Measurements from ENCODE around the gene ATP8A1. TPM values are rescaled to one million over a fixed set of nuclear protein-coding genes. Genes with fewer than 3 reads are reported as not detected.

The ATP8A1 gene
- total and polyA plus RNA-seq, 4 donors = 0.65 to 15.9 (median 5.9) TPM

DNA sequence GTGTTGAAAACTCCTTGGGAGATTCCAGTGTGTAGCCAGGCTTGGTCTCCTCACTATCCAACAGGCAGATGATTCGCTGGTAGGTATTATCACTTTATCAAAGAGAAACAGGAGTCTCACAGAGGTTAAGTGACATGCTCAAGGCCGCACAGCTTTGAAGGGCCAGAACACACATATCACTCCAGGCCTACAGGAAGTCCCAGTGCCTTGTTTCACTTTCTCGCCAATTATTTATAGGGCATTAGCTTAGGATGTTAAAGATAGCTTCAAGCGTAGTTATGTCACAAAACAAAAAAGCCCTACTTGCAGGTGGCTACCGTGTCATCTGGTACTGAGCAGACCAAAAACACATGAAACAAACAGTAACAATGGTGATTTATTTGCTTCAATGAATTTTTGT is 13.2 kb downstream of the ATP8A1 start:
- no peak overlapping the region for H3K4me3 ChIP-seq (ENCODE audit: low read depth in 1 of 3, low read length in 3 of 3)
- no peak for DNase-seq (ENCODE audit: low spot score)
- TF ChIP-seq, protein P1, sequence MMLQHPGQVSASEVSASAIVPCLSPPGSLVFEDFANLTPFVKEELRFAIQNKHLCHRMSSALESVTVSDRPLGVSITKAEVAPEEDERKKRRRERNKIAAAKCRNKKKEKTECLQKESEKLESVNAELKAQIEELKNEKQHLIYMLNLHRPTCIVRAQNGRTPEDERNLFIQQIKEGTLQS (IDR thresholded peaks at IDR 0.05) = no peak
- TF ChIP-seq SP1 (IDR thresholded peaks at IDR 0.05) (no peak), TAF1 (conservative IDR thresholded peaks at IDR 0.05) (no peak), GABPA (IDR thresholded peaks at IDR 0.05 in 1 of 2, conservative IDR thresholded peaks at IDR 0.05 in 1 of 2) (no peak), HNF4G (IDR thresholded peaks at IDR 0.05) (no peak), EGR1 (IDR thresholded peaks at IDR 0.05; ENCODE audit: low read depth in 2 of 2) (no peak), RXRA (IDR thresholded peaks at IDR 0.05) (no peak), RAD21 (IDR thresholded peaks at IDR 0.05) (no peak), JUND (IDR thresholded peaks at IDR 0.05) (no peak), FOXA1 (IDR thresholded peaks at IDR 0.05) (no peak), YY1 (IDR thresholded peaks at IDR 0.05) (no peak), FOXA2 (IDR thresholded peaks at IDR 0.05) (no peak), HNF4A (conservative IDR thresholded peaks at IDR 0.05) (no peak), NR2F2 (IDR thresholded peaks at IDR 0.05) (no peak)
- TF ChIP-seq, protein P2, sequence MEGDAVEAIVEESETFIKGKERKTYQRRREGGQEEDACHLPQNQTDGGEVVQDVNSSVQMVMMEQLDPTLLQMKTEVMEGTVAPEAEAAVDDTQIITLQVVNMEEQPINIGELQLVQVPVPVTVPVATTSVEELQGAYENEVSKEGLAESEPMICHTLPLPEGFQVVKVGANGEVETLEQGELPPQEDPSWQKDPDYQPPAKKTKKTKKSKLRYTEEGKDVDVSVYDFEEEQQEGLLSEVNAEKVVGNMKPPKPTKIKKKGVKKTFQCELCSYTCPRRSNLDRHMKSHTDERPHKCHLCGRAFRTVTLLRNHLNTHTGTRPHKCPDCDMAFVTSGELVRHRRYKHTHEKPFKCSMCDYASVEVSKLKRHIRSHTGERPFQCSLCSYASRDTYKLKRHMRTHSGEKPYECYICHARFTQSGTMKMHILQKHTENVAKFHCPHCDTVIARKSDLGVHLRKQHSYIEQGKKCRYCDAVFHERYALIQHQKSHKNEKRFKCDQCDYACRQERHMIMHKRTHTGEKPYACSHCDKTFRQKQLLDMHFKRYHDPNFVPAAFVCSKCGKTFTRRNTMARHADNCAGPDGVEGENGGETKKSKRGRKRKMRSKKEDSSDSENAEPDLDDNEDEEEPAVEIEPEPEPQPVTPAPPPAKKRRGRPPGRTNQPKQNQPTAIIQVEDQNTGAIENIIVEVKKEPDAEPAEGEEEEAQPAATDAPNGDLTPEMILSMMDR (IDR thresholded peaks at IDR 0.05; ENCODE audit: low read depth, low read length, missing input control) = no peak
- TF ChIP-seq, protein P3, sequence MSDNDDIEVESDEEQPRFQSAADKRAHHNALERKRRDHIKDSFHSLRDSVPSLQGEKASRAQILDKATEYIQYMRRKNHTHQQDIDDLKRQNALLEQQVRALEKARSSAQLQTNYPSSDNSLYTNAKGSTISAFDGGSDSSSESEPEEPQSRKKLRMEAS (IDR thresholded peaks at IDR 0.05) = no peak
- TF ChIP-seq, protein P4, sequence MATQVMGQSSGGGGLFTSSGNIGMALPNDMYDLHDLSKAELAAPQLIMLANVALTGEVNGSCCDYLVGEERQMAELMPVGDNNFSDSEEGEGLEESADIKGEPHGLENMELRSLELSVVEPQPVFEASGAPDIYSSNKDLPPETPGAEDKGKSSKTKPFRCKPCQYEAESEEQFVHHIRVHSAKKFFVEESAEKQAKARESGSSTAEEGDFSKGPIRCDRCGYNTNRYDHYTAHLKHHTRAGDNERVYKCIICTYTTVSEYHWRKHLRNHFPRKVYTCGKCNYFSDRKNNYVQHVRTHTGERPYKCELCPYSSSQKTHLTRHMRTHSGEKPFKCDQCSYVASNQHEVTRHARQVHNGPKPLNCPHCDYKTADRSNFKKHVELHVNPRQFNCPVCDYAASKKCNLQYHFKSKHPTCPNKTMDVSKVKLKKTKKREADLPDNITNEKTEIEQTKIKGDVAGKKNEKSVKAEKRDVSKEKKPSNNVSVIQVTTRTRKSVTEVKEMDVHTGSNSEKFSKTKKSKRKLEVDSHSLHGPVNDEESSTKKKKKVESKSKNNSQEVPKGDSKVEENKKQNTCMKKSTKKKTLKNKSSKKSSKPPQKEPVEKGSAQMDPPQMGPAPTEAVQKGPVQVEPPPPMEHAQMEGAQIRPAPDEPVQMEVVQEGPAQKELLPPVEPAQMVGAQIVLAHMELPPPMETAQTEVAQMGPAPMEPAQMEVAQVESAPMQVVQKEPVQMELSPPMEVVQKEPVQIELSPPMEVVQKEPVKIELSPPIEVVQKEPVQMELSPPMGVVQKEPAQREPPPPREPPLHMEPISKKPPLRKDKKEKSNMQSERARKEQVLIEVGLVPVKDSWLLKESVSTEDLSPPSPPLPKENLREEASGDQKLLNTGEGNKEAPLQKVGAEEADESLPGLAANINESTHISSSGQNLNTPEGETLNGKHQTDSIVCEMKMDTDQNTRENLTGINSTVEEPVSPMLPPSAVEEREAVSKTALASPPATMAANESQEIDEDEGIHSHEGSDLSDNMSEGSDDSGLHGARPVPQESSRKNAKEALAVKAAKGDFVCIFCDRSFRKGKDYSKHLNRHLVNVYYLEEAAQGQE (IDR thresholded peaks at IDR 0.05) = no peak
- TF ChIP-seq, protein P5, sequence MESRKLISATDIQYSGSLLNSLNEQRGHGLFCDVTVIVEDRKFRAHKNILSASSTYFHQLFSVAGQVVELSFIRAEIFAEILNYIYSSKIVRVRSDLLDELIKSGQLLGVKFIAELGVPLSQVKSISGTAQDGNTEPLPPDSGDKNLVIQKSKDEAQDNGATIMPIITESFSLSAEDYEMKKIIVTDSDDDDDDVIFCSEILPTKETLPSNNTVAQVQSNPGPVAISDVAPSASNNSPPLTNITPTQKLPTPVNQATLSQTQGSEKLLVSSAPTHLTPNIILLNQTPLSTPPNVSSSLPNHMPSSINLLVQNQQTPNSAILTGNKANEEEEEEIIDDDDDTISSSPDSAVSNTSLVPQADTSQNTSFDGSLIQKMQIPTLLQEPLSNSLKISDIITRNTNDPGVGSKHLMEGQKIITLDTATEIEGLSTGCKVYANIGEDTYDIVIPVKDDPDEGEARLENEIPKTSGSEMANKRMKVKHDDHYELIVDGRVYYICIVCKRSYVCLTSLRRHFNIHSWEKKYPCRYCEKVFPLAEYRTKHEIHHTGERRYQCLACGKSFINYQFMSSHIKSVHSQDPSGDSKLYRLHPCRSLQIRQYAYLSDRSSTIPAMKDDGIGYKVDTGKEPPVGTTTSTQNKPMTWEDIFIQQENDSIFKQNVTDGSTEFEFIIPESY (IDR thresholded peaks at IDR 0.05) = no peak
- H3K36me3 ChIP-seq (ENCODE audit: control insufficient read depth in 4 of 4, insufficient read depth in 3 of 4, low read depth in 1 of 4, low read length in 3 of 4) = no peaks in the 10 kb centered on the region
- 86% methylated on average over 5 of the region's 5 CpGs for WGBS
- no peak overlapping the region for H3K9ac ChIP-seq (ENCODE audit: low read depth in 1 of 2, low read length in 2 of 2)
- H3K27ac ChIP-seq (ENCODE audit: low read depth in 1 of 2, low read length in 2 of 2) = no peak overlapping the region
- H3K9me3 ChIP-seq (ENCODE audit: control insufficient read depth in 4 of 4, low read length in 3 of 4) = no peaks in the 10 kb centered on the region
- no peaks in the 10 kb centered on the region for H3K27me3 ChIP-seq (ENCODE audit: control insufficient read depth in 4 of 4, insufficient read depth in 4 of 4, low read length in 3 of 4)
- H3K4me1 ChIP-seq (ENCODE audit: control insufficient read depth in 4 of 4, insufficient read depth in 4 of 4, low read length in 3 of 4) = no peaks in the 10 kb centered on the region
